ENCODE data around the gene CCDC15.

GRCh38 chr11:125036933-125037332 is 82.9 kb downstream of the CCDC15 start:
- TF ChIP-seq CTCF (conservative IDR thresholded peaks at IDR 0.05; ENCODE audit: low read length), result no peak
- no peak for TF ChIP-seq EZH2phosphoT487 (IDR thresholded peaks at IDR 0.05; ENCODE audit: borderline replicate concordance)

All from Loucy (cell line).